Stimulated activated CD8-positive, alpha-beta memory T cell treated with anti-CD3 and anti-CD28 coated beads, Interleukin-15, amount 100 ng/mL, for 4 hours (primary cell): ENCODE data around the gene DEPDC5.

Experiments
- DNase-seq, 2 donors: peaks; one replicate each; pipeline ENCODE4 v3.0.0-alpha.2; 2020; ENCODE audit warnings: low read depth in 2 of 2

DEPDC5 gene

DNA sequence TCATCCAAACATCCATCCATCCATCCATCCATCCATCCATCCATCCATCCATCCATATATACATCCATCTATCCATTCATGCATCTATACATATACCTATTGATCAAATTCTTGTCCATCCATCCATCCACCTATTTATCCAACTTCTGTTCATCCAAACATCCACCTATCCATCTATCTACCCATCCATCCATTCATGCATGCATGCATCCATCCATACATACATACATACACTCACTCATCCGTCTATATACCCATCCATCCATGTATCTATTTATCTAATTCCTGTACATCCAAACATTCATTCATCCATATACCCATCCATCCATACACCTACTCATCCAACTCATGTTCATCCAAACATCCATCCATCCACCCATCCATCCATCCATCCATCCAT lies 171.2 kb downstream of the DEPDC5 start:
- DNase-seq, result no peak

DNA sequence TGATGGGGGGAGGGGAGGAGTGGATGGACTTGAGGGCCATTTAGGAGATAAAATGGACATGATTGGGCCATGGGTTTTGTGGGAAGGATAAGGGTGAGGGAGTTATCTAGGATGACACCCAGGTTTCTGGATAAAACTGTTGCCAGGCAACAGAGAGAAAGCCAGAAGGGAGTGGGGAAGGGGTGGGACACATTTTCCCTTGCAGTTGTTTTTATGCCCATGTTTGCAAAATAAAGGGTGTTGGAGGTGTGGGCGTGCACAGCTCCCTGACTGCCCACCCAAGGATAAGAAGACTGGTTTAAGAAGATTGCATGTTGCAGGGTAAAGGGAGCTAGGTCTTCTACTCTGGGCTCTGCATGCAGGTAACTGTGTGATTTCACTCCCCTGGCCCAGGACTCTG lies 172.2 kb downstream of the DEPDC5 start:
- no peak for DNase-seq

DNA sequence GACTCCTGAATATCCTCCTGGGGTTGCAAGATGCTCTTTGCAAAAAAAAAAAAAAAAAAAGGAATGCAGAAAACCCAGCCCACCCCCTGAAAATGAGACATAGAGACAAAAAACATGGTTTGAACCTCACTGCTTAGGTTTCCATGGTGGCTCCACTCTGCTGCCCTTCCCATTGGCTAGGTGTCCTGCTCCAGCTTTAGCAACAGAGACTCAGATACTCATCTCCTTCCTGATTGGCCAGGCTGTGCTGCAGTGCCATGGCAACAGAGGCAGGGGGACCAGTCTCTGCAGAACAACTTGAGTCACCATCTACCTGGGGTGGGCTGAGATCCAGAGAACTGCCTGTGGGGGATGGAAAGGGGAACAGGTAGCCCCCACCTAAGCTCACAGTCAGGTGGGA lies 173.2 kb downstream of the DEPDC5 start:
- no peak for DNase-seq

DNA sequence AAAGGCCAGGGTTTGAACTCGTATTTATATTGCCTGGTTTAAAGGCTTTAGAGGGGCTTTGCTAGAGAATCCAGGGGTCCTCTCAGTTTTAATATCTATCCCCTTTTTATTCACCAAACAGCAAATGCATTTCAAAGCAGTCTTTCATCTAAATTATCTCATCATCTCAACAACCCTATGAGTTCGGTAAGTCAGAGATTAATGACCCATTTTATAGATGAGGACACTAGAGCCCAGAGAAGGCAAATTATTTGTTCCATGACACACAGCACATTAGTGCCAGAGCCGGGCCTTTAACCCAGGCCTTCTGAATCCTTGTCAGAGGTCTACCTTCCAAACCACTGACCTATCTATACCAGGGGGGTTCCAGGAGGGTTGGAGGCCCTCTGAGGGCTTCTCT lies 173.7 kb downstream of the DEPDC5 start:
- no peak for DNase-seq

DNA sequence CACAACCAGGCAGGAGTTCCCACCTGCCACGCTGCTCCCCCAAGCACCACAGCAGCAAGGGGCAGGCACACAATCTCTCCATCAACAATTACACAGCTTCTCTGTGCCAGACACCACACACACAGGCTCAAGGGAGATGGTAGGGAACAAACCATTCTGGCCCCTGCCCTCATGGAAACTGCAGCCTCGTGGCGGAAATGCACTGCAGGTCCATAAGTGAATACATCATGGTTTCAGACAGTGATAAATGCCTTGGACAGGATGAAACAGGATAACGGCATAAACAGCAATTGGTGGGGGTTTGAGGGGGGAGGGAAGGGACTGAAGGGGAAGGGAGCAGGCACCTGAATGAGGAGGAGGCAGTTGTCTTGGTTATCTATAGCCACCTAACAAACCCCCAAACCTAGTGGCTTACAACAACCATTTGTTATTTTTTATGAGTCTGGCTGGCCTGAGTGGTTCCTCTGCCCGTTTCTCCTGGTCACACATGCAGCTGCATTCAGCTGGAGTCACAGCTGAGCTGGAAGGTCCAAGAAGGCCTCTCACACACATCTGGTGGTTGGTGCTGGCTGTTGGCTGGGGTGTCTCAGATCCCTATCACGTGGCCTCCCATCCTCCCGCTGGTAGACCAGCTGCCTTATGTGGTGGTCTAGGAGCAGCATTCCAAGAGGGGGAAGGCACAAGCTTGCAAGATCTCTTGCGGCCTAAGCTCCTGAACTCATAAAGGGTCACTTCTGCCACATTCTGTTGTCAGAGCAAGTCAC lies 175.5 kb downstream of the DEPDC5 start:
- no peak for DNase-seq

DNA sequence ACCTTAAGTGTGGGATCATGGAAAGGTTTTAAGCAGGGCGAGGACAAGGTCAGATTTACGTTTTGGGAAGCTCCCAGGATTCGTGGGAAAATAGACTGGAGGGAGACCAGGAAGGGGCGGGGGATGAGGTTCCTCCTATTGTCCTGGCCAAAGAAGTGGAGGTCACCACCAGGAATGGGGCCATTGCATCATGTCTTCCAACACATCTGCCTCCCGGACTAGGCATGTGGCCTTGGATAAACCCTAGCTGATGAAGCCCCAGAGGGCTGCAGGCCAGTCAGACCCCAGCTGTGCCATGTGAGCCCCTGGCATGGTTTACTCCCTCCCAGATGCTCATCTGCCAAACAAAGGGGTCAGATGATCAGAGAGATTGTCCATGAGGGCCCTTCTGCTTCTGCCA lies 179.0 kb downstream of the DEPDC5 start:
- no peak for DNase-seq

DNA sequence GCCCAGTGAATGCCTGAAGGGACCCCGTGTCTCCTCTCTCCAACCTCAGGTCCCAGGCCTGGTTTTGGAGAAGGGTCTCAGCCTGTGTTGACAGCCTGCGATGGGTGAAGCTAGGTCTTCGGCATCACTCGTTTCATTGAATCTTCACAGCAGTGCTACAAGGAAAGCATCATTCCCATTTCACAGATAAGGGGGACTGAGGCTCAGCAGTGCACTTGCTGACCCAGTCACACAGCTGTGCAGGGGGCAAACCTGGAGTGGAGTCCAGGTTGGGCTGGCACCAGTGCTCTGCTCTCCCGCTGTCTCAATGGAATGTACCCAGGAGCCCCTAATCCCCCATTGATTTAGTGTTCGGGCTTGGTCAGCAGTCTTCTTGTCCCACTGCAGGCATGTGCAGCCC lies 179.6 kb downstream of the DEPDC5 start:
- DNase-seq, result no peak

DNA sequence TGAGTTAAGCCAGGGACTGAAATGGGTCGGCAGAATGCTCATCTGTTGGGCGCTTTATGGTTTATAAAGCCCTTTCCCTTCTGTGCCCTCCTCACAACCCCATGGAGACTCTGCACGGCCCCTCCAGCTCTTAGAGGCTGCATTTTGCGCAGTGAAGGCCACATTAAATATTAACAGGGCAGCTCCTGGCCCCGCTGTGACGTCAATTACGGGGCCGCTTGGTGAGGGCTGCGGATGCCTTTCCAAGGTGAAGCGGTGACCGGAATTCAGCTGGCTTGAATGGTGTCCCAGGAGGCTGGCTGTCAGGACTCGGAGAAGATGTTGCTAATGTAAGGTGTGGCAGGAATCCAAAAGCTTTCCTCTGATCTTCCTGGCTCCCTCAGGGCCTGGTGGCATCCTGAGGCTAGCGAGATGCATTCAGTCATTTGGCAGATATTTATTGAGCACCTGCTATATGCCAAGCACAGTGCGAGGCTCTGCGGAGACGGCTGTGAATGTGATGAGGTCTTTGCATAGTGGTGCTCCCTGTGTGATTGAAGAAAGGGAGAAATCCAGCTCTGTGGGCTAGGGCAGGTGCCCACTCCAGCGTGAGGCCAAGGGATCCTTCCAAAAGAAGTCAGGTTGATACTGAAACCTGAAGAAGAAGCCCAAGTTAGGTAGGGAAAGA lies 180.1 kb downstream of the DEPDC5 start:
- DNase-seq, result no peak

DNA sequence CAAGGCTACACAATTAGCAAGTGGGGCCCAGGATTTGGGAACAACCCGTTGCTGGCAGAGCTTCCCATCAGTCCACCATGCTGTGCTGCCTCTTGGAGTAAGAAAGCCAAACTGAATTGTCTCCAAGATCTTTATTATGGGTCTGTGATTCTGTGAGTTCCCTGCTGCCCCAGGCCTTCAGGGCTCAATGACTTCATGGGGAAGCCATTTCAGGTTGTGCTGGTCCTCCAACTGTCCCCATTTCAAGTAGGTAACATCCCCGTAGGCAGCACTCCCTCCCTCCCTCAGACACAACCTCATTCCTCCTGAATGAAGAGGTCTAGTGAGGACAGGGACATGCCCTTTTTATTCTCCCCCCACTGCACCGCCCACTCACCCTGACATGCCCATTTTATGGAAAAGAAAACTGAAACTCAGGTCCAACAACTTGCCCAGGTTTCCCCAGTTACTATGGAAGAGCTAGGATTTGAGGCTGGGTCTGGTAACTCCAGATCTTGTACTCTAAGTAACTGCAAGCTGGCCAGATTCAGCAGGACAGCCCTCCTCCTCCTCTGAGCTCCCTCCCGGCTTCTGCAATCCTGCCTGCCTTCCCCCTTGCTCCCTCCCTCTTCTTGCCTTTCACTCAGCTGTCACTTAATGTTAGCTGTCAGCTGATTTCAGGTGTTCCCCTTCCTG lies 182.3 kb downstream of the DEPDC5 start:
- no peak for DNase-seq

DNA sequence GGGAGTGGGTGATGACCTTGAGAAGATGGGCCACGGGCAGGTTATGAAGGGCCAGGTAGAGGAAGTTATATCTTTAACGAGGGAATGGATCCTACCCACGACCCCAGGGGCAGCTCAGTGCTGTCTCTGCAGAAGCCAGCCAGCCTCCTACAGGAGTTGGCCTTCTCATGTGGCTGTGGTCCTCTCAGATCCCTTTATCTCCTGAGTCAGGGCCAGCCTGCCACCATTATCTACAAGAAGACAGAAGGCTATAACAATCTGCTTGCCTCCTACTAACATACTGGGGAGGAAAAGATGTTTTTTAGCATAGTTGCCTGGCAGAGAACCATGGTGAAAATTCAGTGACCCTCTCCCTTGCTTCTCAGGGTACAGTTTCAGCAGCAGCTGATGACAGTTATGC lies 183.5 kb downstream of the DEPDC5 start:
- DNase-seq, result no peak

DNA sequence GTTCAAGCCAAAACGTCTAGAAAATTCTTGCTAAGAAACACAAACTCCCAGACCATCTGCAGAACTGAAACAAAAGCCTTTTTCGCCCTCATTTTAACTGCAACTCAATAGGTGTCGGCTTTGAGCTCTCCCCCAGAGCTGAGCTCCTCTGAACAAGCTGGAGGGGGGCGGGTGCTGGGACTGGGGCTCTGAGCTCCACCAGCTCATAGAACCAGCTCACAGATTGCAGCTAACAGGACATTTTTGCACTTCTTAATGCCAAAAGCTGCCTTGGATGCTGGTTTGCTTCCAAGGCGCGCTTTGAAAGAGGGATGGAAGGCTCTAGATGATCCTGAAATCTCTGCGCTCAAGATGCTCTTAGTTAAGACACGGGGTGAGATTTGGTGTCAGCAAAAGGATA lies 184.5 kb downstream of the DEPDC5 start:
- no peak for DNase-seq

DNA sequence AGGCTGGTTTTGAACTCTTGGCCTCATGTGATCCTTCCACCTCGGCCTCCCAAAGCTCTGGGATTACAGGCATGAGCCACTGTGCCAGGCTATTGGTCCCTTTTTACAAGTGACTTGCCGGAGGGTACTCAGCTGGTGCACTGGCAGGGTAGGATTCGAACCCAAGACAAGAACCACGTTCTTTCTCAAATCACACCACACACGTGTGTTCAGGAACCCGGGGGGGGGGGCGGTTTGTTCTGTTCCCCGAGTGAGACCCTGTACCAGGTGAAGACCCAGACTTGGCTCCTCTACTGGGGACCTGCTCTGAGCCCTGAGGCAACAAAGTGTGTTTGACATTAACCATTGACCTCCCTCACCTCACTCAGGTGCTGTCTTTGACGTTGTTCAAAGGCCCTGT lies 186.7 kb downstream of the DEPDC5 start:
- DNase-seq, result no peak

DNA sequence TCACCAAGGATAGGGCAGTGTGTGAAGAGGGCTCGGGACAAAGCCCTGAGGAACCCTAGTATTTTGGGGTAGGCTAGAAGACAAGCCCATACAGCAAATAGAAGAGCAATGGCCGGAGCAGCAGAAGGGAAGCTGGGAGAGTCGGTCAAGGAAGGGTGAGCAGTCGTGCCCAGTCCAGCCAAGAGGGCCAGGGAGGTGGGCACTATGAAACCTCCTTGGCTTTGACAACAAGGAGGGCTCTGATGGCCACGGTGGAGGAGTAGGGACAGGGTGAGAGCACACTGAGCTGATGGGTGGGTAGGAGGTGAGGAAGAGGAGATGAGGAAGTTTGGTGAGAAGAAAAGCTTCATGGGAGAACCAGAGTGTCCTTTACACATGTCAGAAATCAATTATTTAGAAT lies 188.3 kb downstream of the DEPDC5 start:
- no peak for DNase-seq

DNA sequence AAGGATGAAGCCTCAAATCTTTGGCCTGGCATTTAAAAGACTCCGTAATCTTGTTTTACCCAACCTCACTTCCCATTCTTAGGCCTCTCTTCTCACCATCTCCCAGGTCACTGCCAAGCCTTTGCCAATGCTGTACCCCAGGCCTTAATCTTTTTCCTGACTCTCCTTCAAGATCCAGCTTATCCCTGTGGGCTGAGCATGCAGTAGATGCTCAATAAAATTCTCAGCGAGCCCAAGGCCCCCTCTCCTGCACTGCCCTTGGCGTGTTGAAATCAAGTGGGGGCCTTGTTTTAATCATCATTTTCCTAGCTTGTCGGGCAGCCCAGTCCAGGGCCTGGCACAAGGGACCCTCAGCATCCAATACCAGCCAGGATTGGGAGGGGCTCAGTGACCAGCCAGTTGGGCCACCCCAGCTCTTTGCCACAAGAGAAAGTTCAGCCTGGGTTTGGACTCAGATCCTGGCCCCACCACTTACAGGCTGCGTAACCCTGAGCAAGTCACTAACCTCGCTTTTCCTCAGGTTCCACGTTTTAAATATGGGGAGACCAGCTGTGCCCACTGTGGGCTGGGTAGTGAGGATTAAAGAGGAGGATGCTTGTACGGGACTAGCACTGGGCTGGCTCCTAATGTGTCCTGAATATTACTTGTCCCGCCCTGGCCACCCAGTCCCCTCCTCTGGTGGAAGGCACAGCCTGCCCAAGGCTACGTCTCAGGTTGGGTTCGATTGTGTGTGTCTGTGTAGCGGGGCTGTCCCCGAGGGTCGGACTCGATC lies 189.6 kb downstream of the DEPDC5 start:
- DNase-seq, result no peak

DNA sequence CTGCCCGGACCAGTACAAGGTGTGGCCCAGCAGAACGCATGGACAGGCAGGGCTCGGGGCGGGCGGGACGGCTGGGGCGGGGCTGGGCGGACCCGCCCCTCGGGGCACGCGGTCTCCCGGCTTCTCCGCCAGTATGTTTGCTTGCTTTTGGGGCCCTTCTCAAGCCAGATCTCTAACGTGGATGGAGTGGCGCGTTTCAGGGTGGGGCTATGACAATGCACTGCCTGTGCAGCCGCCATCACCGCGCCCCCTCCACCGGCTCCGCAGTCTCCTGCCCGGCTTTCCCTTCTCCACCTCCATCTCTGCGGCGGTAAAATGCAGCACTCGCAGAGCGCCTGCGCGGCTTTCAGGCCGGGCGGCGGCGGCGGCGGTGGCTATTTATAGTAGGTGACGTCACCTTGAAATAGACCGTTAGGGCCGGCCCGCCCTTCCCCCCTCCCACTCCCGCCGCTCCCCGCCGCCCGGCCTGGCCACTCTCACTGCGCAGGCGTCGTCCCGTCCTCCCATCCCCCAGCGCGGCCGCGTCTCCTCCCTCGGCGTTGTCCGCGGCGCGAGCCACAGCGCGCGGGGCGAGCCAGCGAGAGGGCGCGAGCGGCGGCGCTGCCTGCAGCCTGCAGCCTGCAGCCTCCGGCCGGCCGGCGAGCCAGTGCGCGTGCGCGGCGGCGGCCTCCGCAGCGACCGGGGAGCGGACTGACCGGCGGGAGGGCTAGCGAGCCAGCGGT lies 190.3 kb downstream of the DEPDC5 start, which contains the start of gene YWHAH:
Gene YWHAH (plus strand): TSS at position 558 of the 722 bp plus-strand sequence. CDS start 199 bp downstream, outside the sequence.
- peak; percentile 77 to 82 for DNase-seq

DNA sequence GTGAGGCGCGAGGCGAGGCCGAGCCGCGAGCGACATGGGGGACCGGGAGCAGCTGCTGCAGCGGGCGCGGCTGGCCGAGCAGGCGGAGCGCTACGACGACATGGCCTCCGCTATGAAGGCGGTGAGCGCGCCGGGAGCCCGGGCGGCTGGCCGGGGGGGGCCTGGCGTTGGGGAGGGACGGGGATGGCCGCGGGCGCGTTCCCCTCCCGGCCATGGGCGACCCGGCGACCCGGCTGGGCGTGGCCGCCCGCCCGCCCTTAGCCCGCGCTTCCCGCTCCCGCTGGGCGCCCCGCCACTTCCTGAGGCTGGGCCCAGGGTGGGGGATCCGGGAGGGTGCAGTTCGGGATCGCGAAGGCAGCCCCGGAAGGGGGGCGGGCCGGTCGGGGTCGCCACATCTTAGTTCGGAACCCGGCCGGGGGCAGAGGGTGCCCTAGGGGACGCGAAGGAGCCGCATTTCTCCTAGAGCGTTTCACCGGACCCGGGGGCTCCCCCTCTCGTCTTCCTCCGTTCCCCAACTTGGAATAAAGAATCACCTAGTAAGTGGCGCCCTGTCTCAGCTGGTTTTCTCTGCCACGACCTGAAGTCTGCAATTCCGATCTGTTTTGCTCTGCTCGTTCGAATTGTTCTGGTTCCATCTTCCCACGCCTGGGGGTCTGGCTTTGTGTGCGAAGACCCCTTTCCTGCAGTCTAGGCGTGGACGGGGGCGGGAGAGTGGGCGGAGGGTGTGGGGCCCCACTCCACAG lies 191.1 kb downstream of the DEPDC5 start:
- DNase-seq, result peak in 1 of 2 donors; percentile 8

DNA sequence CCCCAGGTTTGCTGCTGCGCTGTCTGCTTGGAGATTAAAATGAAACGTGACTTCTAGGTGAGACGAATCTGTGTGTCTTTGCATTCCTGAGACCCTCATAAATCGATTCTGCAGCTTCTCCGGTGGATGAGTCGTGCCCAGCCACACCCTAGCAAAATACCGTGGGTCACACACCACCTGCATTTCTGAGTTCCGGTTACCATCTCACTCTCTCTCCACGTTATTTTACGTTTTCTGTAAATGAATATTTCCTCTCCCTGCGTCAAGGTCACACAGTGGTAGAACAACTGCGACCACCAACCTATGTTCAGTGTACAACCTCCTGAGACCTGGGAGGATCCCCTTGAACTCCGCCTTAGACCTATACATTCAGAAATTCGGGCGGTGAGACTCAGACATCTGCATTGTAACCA lies 191.6 kb downstream of the DEPDC5 start:
- no peak for DNase-seq

DNA sequence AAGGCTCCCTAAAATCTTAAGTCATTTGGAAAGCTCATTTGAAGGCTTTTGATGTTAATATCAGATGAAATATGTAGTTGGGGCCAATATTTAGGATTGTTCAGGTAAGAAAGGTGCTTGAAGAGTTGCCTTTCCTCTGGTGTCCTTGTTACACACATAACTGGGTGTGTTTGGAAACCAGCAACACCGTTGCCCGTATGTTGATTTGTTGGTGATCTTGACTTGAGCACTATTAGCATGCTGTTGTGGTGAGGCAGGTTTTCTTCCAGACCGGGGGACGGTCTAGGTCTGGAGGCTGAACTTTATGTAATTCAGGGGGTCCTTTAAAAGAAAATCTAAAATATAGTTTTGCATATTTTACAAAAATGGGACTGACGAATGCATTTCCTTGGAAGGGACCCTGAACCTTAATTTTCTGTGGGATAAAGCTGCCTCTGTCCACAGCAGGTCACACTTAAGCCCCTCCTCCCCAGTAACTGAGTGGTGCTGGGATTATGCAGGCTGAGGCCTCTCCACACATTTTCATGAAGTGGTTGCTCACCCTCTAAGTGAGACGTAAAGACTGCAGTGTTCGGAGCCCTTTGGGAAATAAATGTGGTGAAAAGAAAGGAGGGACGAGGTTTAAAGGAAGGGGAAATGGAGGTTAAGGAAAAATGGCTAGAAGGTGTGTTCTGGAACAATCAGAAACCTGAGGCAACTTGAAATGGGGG lies 192.3 kb downstream of the DEPDC5 start:
- DNase-seq, result no peak

DNA sequence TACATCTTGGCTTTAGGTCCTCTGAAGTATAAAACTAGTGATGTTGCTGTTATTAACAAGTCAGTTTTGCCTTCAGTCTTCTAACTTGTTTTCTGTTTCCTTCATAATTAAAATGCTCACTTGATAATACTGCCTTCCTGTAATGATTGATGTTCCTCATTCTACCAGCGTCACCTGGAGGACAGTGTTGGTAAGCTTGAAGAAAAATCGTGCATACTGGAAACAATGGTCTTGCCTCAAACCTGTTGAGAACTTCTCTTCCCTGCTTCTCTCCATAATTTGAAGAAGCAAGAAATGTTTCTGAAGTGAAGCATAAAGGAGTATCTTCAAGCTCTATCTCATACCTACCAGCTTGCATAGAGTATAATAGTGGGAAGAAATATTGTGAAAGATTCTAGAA lies 193.5 kb downstream of the DEPDC5 start:
- no peak for DNase-seq

DNA sequence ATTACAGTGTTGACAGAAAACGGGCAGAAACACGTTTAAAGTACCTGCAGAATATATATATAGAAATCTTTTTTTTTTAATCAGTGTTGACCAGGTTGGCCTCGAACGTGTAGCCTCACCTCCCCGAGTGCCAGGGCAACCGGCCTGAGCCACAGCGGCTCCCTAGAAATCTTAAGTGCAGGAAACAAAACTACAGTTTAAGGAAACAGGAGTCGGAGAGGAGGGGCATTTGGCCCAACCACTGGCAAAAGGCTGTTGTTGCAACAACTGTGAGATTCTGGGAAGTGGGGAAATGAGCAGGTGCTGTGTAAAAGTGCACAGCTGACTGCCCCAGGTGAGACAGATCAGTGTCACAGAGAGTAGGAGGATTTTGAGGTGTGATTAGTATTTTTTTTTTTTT lies 194.2 kb downstream of the DEPDC5 start:
- no peak for DNase-seq
